IMR-90 (cell line): ENCODE data around the gene TSPEAR.

Experiments used
- CTCF ChIP-seq: conservative IDR thresholded peaks from 2 replicates; pipeline ENCODE4 v1.5.1; 2012; ENCODE audit warnings: mild to moderate bottlenecking, low read depth, low read length, improper control_type of control experiment
- POLR2A ChIP-seq: IDR thresholded peaks from 2 replicates; pipeline ENCODE4 v1.6.1; 2012; ENCODE audit warnings: mild to moderate bottlenecking, low read depth, low read length
- SMC3 ChIP-seq: fragments of 150-350 bp; IDR thresholded peaks from 2 replicates; pipeline ENCODE4 v1.6.1; 2016; ENCODE audit warnings: low read depth, mild to moderate bottlenecking, antibody characterized with exemption, low read length, moderate library complexity

- TF ChIP-seq POLR2A: no peak
- TF ChIP-seq CTCF: no peak
- no peak for TF ChIP-seq SMC3
Measured at GRCh38 chr21:44722731-44723130, 11.4 kb upstream of the TSPEAR start.
